ENCODE data around the gene IQGAP2. TPM values are rescaled to one million over a fixed set of nuclear protein-coding genes. Genes with fewer than 3 reads are reported as not detected.

The IQGAP2 gene
- total and polyA plus RNA-seq, 3 donors from 2014 or later = 33.5 to 78.6 (median 60.2) TPM

DNA sequence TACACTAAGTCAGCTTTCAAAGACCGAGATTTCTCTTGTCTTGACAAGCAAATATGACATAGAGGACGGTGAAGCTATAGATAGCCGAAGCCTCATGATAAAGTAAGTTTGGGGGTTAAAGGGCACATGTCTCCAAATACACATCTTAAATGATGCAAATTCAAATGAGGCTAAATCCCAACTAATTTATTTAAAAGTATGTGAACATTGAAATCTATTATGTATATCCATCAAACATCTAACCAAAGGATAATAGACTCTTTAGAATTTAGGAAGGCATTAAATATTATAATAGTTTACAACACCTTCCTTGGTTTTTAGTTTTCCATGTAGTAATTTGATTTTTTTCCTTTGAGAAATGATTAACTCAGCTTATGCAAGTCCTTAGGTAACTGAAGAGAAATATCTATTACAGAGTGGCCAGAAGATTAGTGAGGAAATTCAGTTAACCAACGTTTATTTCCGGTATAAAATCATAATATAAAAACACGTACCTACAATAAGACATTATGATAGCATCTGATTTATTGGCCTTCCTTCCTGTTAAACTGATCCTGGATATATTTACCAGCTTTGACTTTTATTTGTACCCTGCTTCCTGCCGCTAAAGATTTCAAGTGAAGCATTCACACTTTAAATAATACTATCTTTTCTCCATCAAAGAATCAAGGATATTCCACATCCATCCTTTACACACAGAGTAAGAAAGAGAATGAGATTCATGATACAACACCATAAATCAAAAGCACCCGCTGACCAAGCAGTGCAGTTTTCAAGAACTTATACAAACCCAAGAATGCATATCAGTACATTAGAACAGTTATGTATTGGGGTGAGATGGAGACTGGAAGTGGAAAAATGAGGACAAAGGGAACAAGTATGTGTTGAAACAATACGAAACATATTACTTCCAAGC is 281.0 kb downstream of the IQGAP2 start:
- 81 to 85% methylated on average over 9 of the region's 9 CpGs for WGBS, 2 donors
- H3K4me1 ChIP-seq = no peaks in the 10 kb centered on the region
- no peak for DNase-seq
- TF ChIP-seq, protein P1, sequence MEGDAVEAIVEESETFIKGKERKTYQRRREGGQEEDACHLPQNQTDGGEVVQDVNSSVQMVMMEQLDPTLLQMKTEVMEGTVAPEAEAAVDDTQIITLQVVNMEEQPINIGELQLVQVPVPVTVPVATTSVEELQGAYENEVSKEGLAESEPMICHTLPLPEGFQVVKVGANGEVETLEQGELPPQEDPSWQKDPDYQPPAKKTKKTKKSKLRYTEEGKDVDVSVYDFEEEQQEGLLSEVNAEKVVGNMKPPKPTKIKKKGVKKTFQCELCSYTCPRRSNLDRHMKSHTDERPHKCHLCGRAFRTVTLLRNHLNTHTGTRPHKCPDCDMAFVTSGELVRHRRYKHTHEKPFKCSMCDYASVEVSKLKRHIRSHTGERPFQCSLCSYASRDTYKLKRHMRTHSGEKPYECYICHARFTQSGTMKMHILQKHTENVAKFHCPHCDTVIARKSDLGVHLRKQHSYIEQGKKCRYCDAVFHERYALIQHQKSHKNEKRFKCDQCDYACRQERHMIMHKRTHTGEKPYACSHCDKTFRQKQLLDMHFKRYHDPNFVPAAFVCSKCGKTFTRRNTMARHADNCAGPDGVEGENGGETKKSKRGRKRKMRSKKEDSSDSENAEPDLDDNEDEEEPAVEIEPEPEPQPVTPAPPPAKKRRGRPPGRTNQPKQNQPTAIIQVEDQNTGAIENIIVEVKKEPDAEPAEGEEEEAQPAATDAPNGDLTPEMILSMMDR (IDR thresholded peaks at IDR 0.05) = no peak
- TF ChIP-seq POLR2A (IDR thresholded peaks at IDR 0.05) = no peak
- H3K9me3 ChIP-seq = no peaks in the 10 kb centered on the region
- H3K27me3 ChIP-seq = no peaks in the 10 kb centered on the region
- H3K4me3 ChIP-seq = no peak overlapping the region
- no peak overlapping the region for H3K27ac ChIP-seq
- intact Hi-C loops (cut with DNase I; ENCODE audit: low total_unique reads) = no loop called here
- no peaks in the 10 kb centered on the region for H3K36me3 ChIP-seq (ENCODE audit: low read depth, missing control alignments)

- Histone ChIP-seq H3K4me3 (no peak overlapping the region), H3K4me1 (no peaks in the 10 kb centered on the region), H3K9me3 (no peaks in the 10 kb centered on the region), H3K27ac (no peak overlapping the region), H3K27me3 (no peaks in the 10 kb centered on the region), H3K36me3 (ENCODE audit: low read depth, missing control alignments) (no peaks in the 10 kb centered on the region)
- no peak for DNase-seq
- TF ChIP-seq POLR2A (IDR thresholded peaks at IDR 0.05) = no peak
- TF ChIP-seq, protein P1 (IDR thresholded peaks at IDR 0.05) = no peak
- intact Hi-C loops (cut with DNase I; ENCODE audit: low total_unique reads) = no loop called here
- 95 to 98% methylated on average over 5 of the region's 5 CpGs for WGBS, 2 donors
These were observed 281.9 kb downstream of the IQGAP2 start for GRCh38 chr5:76684756-76685519.

- H3K4me1 ChIP-seq = no peaks in the 10 kb centered on the region
- H3K27ac ChIP-seq = no peak overlapping the region
- no peak overlapping the region for H3K4me3 ChIP-seq
- no peaks in the 10 kb centered on the region for H3K36me3 ChIP-seq (ENCODE audit: low read depth, missing control alignments)
- 89 to 92% methylated on average over 3 of the region's 3 CpGs for WGBS, 2 donors
- H3K27me3 ChIP-seq = no peaks in the 10 kb centered on the region
- no peak for DNase-seq
- intact Hi-C loops (cut with DNase I; ENCODE audit: low total_unique reads) = no loop called here
- H3K9me3 ChIP-seq = no peaks in the 10 kb centered on the region
- TF ChIP-seq POLR2A (IDR thresholded peaks at IDR 0.05) = no peak
- TF ChIP-seq, protein P1 (IDR thresholded peaks at IDR 0.05) = no peak
These were observed 282.6 kb downstream of the IQGAP2 start for GRCh38 chr5:76685704-76686103.

GRCh38 chr5:76688212-76688611 is 285.1 kb downstream of the IQGAP2 start:
- TF ChIP-seq, protein P1 (IDR thresholded peaks at IDR 0.05) = no peak
- TF ChIP-seq POLR2A (IDR thresholded peaks at IDR 0.05) = no peak
- intact Hi-C loops (cut with DNase I; ENCODE audit: low total_unique reads) = no loop called here
- peaks cover 5% of the 10 kb centered on the region for H3K4me1 ChIP-seq
- DNase-seq = no peak
- 81 to 97% methylated on average over 1 of the region's 1 CpG for WGBS, 2 donors
- no peak overlapping the region for H3K27ac ChIP-seq
- H3K36me3 ChIP-seq (ENCODE audit: low read depth, missing control alignments) = no peaks in the 10 kb centered on the region
- H3K27me3 ChIP-seq = no peaks in the 10 kb centered on the region
- H3K4me3 ChIP-seq = no peak overlapping the region
- H3K9me3 ChIP-seq = no peaks in the 10 kb centered on the region

Data from testis (tissue), 3 donors.